SK-N-MC (cell line): ENCODE data around the gene GPR158.

Experiments
- EZH2 ChIP-seq: fragments of 200-600 bp; sonication (generic); IDR thresholded peaks from one replicate; pipeline ENCODE4 v1.6.1; 2017; ENCODE audit warnings: antibody characterized with exemption
- POLR2AphosphoS5 ChIP-seq: IDR thresholded peaks from 2 replicates; pipeline ENCODE4 v1.6.1; 2012; ENCODE audit warnings: mild to moderate bottlenecking, low read depth, low read length, borderline replicate concordance

GRCh38 chr10:25263931-25264330 lies 89.1 kb downstream of the GPR158 start:
- TF ChIP-seq POLR2AphosphoS5: no peak
- TF ChIP-seq EZH2: no peak
